ENCODE results near the gene CELF1.

Gene CELF1

GRCh38 chr11:47448566-47449427, 104.1 kb downstream of the CELF1 start, which contains the start of gene RAPSN:
RAPSN (minus strand) TSS chr11:47449136; CDS start chr11:47448964, 172 bp downstream.
- Histone ChIP-seq H3K4me3 (ENCODE audit: low read length) (no peak within 1 kb of the TSS), H3K27ac (ENCODE audit: low read length) (no peak within 1 kb of the TSS)

GRCh38 chr11:47447906-47448305, 105.0 kb downstream of the CELF1 start:
- Histone ChIP-seq H4K20me1 (ENCODE audit: insufficient read depth, low read length) (no peaks in the 10 kb centered on the region), H3K27ac (ENCODE audit: low read length) (no peak overlapping the region), H3K79me2 (ENCODE audit: low read length) (no peaks in the 10 kb centered on the region), H3F3A (ENCODE audit: insufficient read depth, low read length) (no peaks in the 10 kb centered on the region), H3K36me3 (replicated peaks; ENCODE audit: insufficient read depth, low read length) (no peaks in the 10 kb centered on the region), H3K27me3 (replicated peaks; ENCODE audit: insufficient read depth, low read length) (no peaks in the 10 kb centered on the region; the same call in 1 of the 2 replicates), H3K9me3 (replicated peaks; ENCODE audit: insufficient read depth, low read length) (no peaks in the 10 kb centered on the region), H3K4me2 (ENCODE audit: low read depth, low read length) (no peak overlapping the region), H3K4me1 (ENCODE audit: low read length) (no peaks in the 10 kb centered on the region), H3K9me2 (replicated peaks; ENCODE audit: insufficient read depth, low read length) (no peaks in the 10 kb centered on the region), H3K9ac (ENCODE audit: low read length) (no peak overlapping the region), H3K4me3 (ENCODE audit: low read length) (no peak overlapping the region), H2AFZ (ENCODE audit: low read length) (no peak overlapping the region)
- DNase-seq: no peak
- TF ChIP-seq EZH2 (optimal IDR thresholded peaks at IDR 0.05; ENCODE audit: low read depth, low read length) (no peak), CTCF (IDR thresholded peaks at IDR 0.05; ENCODE audit: low read length) (no peak), EZH2phosphoT487 (IDR thresholded peaks at IDR 0.05; ENCODE audit: low read length) (no peak)

More at GRCh38 chr11:47448566-47449427, 104.1 kb downstream of the CELF1 start, which contains the start of gene RAPSN:
- Histone ChIP-seq H3K79me2 (ENCODE audit: low read length) (no peaks in the 10 kb centered on the region), H3K9ac (ENCODE audit: low read length) (no peak within 1 kb of the TSS), H3F3A (ENCODE audit: insufficient read depth, low read length) (no peaks in the 10 kb centered on the region), H3K27me3 (replicated peaks; ENCODE audit: insufficient read depth, low read length) (no peaks in the 10 kb centered on the region; the same call in 1 of the 2 replicates), H2AFZ (ENCODE audit: low read length) (no peak within 1 kb of the TSS), H3K9me3 (replicated peaks; ENCODE audit: insufficient read depth, low read length) (no peaks in the 10 kb centered on the region), H3K9me2 (replicated peaks; ENCODE audit: insufficient read depth, low read length) (no peaks in the 10 kb centered on the region), H4K20me1 (ENCODE audit: insufficient read depth, low read length) (no peaks in the 10 kb centered on the region), H3K36me3 (replicated peaks; ENCODE audit: insufficient read depth, low read length) (no peaks in the 10 kb centered on the region), H3K4me1 (ENCODE audit: low read length) (no peaks in the 10 kb centered on the region), H3K4me2 (ENCODE audit: low read depth, low read length) (no peak within 1 kb of the TSS)
- DNase-seq: no peak
- TF ChIP-seq EZH2 (optimal IDR thresholded peaks at IDR 0.05; ENCODE audit: low read depth, low read length) (no peak), CTCF (IDR thresholded peaks at IDR 0.05; ENCODE audit: low read length) (no peak), EZH2phosphoT487 (IDR thresholded peaks at IDR 0.05; ENCODE audit: low read length) (no peak)

DNA sequence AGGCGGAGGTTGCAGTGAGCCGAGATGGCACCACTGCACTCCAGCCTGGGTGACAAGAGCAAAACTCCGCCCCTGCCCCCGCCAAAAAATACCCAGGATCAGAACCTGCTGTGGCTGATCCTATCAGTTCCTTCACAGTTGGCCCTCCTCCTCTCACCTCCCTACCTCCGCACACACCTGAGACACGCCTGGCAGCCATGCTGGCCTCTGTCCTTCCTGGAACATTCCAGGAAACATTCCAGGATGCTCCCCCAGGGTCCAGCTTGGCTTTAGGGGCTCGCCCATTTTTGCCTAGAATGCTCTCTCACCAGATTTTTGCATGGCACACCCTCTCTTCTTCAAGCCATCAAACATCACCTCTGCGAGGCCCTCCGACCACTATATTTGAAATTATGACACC, 106.1 kb downstream of the CELF1 start:
- Histone ChIP-seq H3K36me3 (replicated peaks; ENCODE audit: insufficient read depth, low read length) (no peaks in the 10 kb centered on the region), H3K9ac (ENCODE audit: low read length) (no peak overlapping the region), H3K9me2 (replicated peaks; ENCODE audit: insufficient read depth, low read length) (no peaks in the 10 kb centered on the region), H3K79me2 (ENCODE audit: low read length) (no peaks in the 10 kb centered on the region), H2AFZ (ENCODE audit: low read length) (no peak overlapping the region), H3K27ac (ENCODE audit: low read length) (no peak overlapping the region), H3K4me2 (ENCODE audit: low read depth, low read length) (no peak overlapping the region), H3F3A (ENCODE audit: insufficient read depth, low read length) (no peaks in the 10 kb centered on the region), H4K20me1 (ENCODE audit: insufficient read depth, low read length) (no peaks in the 10 kb centered on the region), H3K27me3 (replicated peaks; ENCODE audit: insufficient read depth, low read length) (no peaks in the 10 kb centered on the region; the same call in 1 of the 2 replicates), H3K9me3 (replicated peaks; ENCODE audit: insufficient read depth, low read length) (no peaks in the 10 kb centered on the region), H3K4me1 (ENCODE audit: low read length) (no peaks in the 10 kb centered on the region), H3K4me3 (ENCODE audit: low read length) (no peak overlapping the region)
- TF ChIP-seq EZH2phosphoT487 (IDR thresholded peaks at IDR 0.05; ENCODE audit: low read length): no peak
- no peak for TF ChIP-seq EZH2 (optimal IDR thresholded peaks at IDR 0.05; ENCODE audit: low read depth, low read length)
- no peak for TF ChIP-seq CTCF (IDR thresholded peaks at IDR 0.05; ENCODE audit: low read length)
- DNase-seq: no peak

Data from MM.1S (cell line).